K562 (cell line): ENCODE results near the gene CLCN1. TPM values are rescaled to one million over a fixed set of nuclear protein-coding genes. Genes with fewer than 3 reads are reported as not detected.
A peak's percentile ranks its signal among the peaks of the same experiment; 100 is the strongest.

Source experiments
- ATAC-seq: fragments of 200-7000 bp; cut with Tn5 transposase; 3 replicates; pipeline ENCODE4 v1.9.1; 2020; ENCODE audit warnings: moderate library complexity
- BruUV-seq: library from RNA; stranded (reverse); fragments of 400-500 nt; replicated peaks from 2 replicates; lab custom pipeline; 2021; lab: Mats Ljungman, UMichigan
- CTCF ChIA-PET: fragments of 300-600 bp; formaldehyde crosslinking; extraction: SDS; loops from one replicate; lab custom pipeline; 2021; ENCODE audit warnings: low intra/inter-chr PET ratio; lab: Yijun Ruan, JAX
- POLR2A ChIA-PET: fragments of 300-600, 350-650 bp; sonication (Branson Sonifier 250); formaldehyde crosslinking; extraction: SDS; loops from one replicate; lab custom pipeline; 2021; ENCODE audit warnings: antibody characterized with exemption, inconsistent platforms; lab: Yijun Ruan, JAX
- DNase-seq, 4 experiments: peaks; one replicate each; pipeline versions ENCODE4 v3.0.0 to v3.0.0-alpha.2; 2011 to 2018; ENCODE audit warnings: low spot score in 3 of 4, mixed read lengths in 3 of 4; ENCODE audit errors: extremely low read depth in 1 of 4
- FAIRE-seq: peaks from 2 replicates; lab custom pipeline; 2011; peaks lifted over from hg19 to GRCh38; lab: Jason Lieb, UNC
- H2AFZ ChIP-seq: 2 replicates; pipeline ENCODE4 v1.6.0; 2011; ENCODE audit warnings: low read depth, low read length, control low read depth, inconsistent platforms
- H3K27ac ChIP-seq: fragments of 200-600 bp; 3 replicates; pipeline ENCODE4 v1.8.0; 2011; ENCODE audit warnings: low read depth, mild to moderate bottlenecking, control low read depth, inconsistent platforms, low read length, moderate library complexity, mixed read lengths; ENCODE audit errors: extremely low read depth
- H3K27me3 ChIP-seq, 2 experiments: fragments of 300-600 bp in 1 of 2; 2 replicates in 1 of 2; 3 replicates in 1 of 2; pipeline versions ENCODE4 v1.6.0 to v1.8.0; 2011; ENCODE audit warnings: inconsistent platforms in 2 of 2, low read length in 2 of 2, mild to moderate bottlenecking in 1 of 2, mixed read lengths in 1 of 2, moderate library complexity in 1 of 2; ENCODE audit not compliant: control insufficient read depth in 2 of 2, insufficient read depth in 2 of 2
- H3K36me3 ChIP-seq: fragments of 300-600 bp; 3 replicates; pipeline ENCODE4 v1.8.0; 2011; ENCODE audit warnings: mild to moderate bottlenecking, low read length, inconsistent platforms; ENCODE audit not compliant: control insufficient read depth, insufficient read depth
- H3K4me1 ChIP-seq, 2 experiments: fragments of 200-600 bp in 1 of 2; replicated peaks in 1 of 2; 2 replicates in 1 of 2; 3 replicates in 1 of 2; pipeline versions ENCODE4 v1.5.1 to v1.8.0; 2011; ENCODE audit warnings: inconsistent platforms in 2 of 2, low read length in 2 of 2, mild to moderate bottlenecking in 1 of 2, mixed read lengths in 1 of 2, moderate library complexity in 1 of 2; ENCODE audit not compliant: control insufficient read depth in 2 of 2, insufficient read depth in 2 of 2
- H3K4me2 ChIP-seq: 2 replicates; pipeline ENCODE4 v1.6.1; 2011; ENCODE audit warnings: low read length, control low read depth, inconsistent platforms, mixed read lengths; ENCODE audit not compliant: insufficient read depth
- H3K4me3 ChIP-seq: fragments of 200-600 bp; sonication (generic), shearing (Covaris generic); 2 replicates; pipeline ENCODE4 v1.5.1; 2016; ENCODE audit warnings: control low read depth, inconsistent platforms
- H3K79me2 ChIP-seq: fragments of 200-600 bp; 3 replicates; pipeline ENCODE4 v1.8.0; 2011; ENCODE audit warnings: low read length, inconsistent platforms; ENCODE audit not compliant: control insufficient read depth, insufficient read depth
- H3K9ac ChIP-seq, 2 experiments: 2 replicates each; pipeline versions ENCODE4 v1.6.0 to v1.6.1; 2011; ENCODE audit warnings: low read depth in 2 of 2, low read length in 2 of 2, control low read depth in 1 of 2, inconsistent platforms in 1 of 2, mild to moderate bottlenecking in 1 of 2, mixed read lengths in 1 of 2; ENCODE audit not compliant: insufficient read depth in 1 of 2
- H3K9me1 ChIP-seq: one replicate; pipeline ENCODE4 v1.6.0; 2011; ENCODE audit warnings: inconsistent platforms, mild to moderate bottlenecking, low read length, moderate library complexity; ENCODE audit not compliant: control insufficient read depth, insufficient read depth
- H3K9me3 ChIP-seq: replicated peaks from 2 replicates; pipeline ENCODE4 v1.5.1; 2011; ENCODE audit warnings: low read depth, low read length, inconsistent platforms; ENCODE audit not compliant: control insufficient read depth, insufficient read depth
- H4K20me1 ChIP-seq: replicated peaks from 2 replicates; pipeline ENCODE4 v1.6.1; 2011; ENCODE audit warnings: low read length, inconsistent platforms, mixed read lengths; ENCODE audit not compliant: control insufficient read depth, insufficient read depth
- ARID1B ChIP-seq: fragments of 450-650 bp; IDR thresholded peaks from 2 replicates; pipeline ENCODE4 v1.6.1; 2016; ENCODE audit warnings: antibody characterized with exemption, mild to moderate bottlenecking, inconsistent platforms
- ATF1 ChIP-seq, 2 experiments: fragments of 450-650 bp in 1 of 2; IDR thresholded peaks; 2 replicates each; pipeline ENCODE4 v1.6.1; 2016; ENCODE audit warnings: missing compliant biosample characterization in 1 of 2, missing genetic modification characterization in 1 of 2
- TCF7L2 ChIP-seq: fragments of 150-350 bp; IDR thresholded peaks from 2 replicates; pipeline ENCODE4 v1.6.1; 2016; ENCODE audit warnings: low read depth, mild to moderate bottlenecking, low read length, moderate library complexity
- TEAD2 ChIP-seq: fragments of 450-650 bp; IDR thresholded peaks from 2 replicates; pipeline ENCODE4 v1.6.1; 2016; ENCODE audit warnings: missing genetic modification characterization, control low read depth, missing compliant biosample characterization
- ZKSCAN1 ChIP-seq: fragments of 150-350 bp; IDR thresholded peaks from 2 replicates; pipeline ENCODE4 v1.6.1; 2016; ENCODE audit warnings: low read depth, low read length
- ZNF217 ChIP-seq: sonication (generic); formaldehyde crosslinking; IDR thresholded peaks from 2 replicates; pipeline ENCODE4 v1.8.0; 2022; ENCODE audit warnings: mild to moderate bottlenecking, missing genetic modification reagents
- ZNF780A ChIP-seq: fragments of 250-450 bp; sonication (Bioruptor Pico); IDR thresholded peaks from 2 replicates; pipeline ENCODE4 v1.5.0; 2021; ENCODE audit warnings: mild to moderate bottlenecking
- WGBS: fragments of 100-300 bp; shearing (Covaris generic); methylation state at CpG from one replicate; pipeline ENCODE4 v1.1.6; 2016; ENCODE audit warnings: low coverage, mixed read lengths; ENCODE audit not compliant: insufficient coverage; ENCODE audit errors: missing lambda C conversion rate; 5-methylcytosine and 5-hydroxymethylcytosine counted together
- in situ Hi-C: fragments of 300-500 bp; cut with MboI; formaldehyde crosslinking; loops from 4 replicates; pipeline ENCODE4 v1.15.0; 2018; ENCODE audit warnings: inconsistent platforms, mixed read lengths
- intact Hi-C: fragments of 100-400 bp; cut with micrococcal nuclease; formaldehyde crosslinking; loops from 2 replicates; pipeline ENCODE4 v1.14.2; 2022
- polyA plus RNA-seq, 8 experiments: library from polyadenylated mRNA; depleted of rRNA in 4 of 8; stranded (reverse) in 5 of 8; unstranded in 3 of 8; fragments of >200 nt; fragmentation: Nextera tagmentation in 2 of 8; fragmentation: Illumina TruSeq in 1 of 8; extraction: Ambion mirVana in 2 of 8; extraction: Trizol in 1 of 8; gene quantifications; 2 replicates each; pipeline versions ENCODE4 v1.2.1 to v1.2.3, GENCODE V29; 2011 to 2014; ENCODE audit warnings: inconsistent platforms in 1 of 8, missing spikeins in 1 of 8
- total RNA-seq, 7 experiments: library from RNA; depleted of rRNA in 6 of 7; stranded (reverse); fragments of >200 nt in 6 of 7; fragmentation: Illumina TruSeq in 2 of 7; extraction: Trizol in 2 of 7; gene quantifications; 2 replicates each; pipeline versions ENCODE4 v1.2.1 to v1.2.3, GENCODE V29; 2011 to 2021; ENCODE audit warnings: low replicate concordance in 1 of 7
- TF ChIP-seq, protein P1 (sequence below): sonication (generic); formaldehyde crosslinking; IDR thresholded peaks from 2 replicates; pipeline ENCODE4 v1.8.1; 2023; ENCODE audit warnings: mild to moderate bottlenecking, missing genetic modification reagents
- TF ChIP-seq, protein P2 (sequence below), 2 experiments: IDR thresholded peaks; 2 replicates each; pipeline ENCODE4 v1.6.1; 2011; ENCODE audit warnings: borderline replicate concordance in 1 of 2, control low read depth in 1 of 2, low read depth in 1 of 2, low read length in 1 of 2, mild to moderate bottlenecking in 1 of 2, mixed read lengths in 1 of 2, moderate library complexity in 1 of 2; ENCODE audit not compliant: insufficient read depth in 1 of 2, insufficient read length in 1 of 2, poor library complexity in 1 of 2, severe bottlenecking in 1 of 2; ENCODE audit errors: extremely low read depth in 1 of 2
- TF ChIP-seq, protein P3 (sequence below): fragments of 450-650 bp; formaldehyde crosslinking; IDR thresholded peaks from 2 replicates; pipeline ENCODE4 v1.4.0; 2020; ENCODE audit warnings: mild to moderate bottlenecking
- TF ChIP-seq, protein P4 (sequence below): sonication (generic); formaldehyde crosslinking; IDR thresholded peaks from 2 replicates; pipeline ENCODE4 v1.8.0; 2022; ENCODE audit warnings: mild to moderate bottlenecking, missing genetic modification reagents
- TF ChIP-seq, protein P5 (sequence below): fragments of 450-650 bp; IDR thresholded peaks from 2 replicates; pipeline ENCODE4 v1.6.1; 2017; ENCODE audit warnings: mild to moderate bottlenecking, moderate library complexity

The CLCN1 gene
- total and polyA plus RNA-seq, 9 of the 15 experiments (the other 6 are each of a cell fraction or from before 2014, with no cell fraction given): 0.01 to 0.11 (median 0.04) TPM; not detected in 4

DNA sequence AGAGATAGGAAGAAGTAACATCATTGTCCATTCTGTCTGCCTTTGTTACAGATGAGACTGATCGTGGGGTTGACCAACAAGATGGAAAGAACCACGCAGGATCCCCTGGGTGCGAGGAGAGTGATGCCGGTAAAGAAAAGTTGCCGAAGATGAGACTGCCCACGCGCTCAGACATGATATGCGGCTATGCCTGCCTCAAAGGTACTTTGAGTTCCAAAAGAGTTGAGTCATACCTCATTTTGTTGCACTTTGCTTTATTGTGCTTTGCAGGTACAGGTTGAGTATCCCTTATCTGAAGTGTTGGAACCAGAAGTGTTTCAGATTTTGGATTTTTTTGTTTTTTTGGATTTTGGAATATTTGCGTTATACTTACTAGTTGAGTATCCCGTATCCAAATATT lies 12.2 kb upstream of the CLCN1 start (continued):
- no peak for TF ChIP-seq ZNF780A (CRISPR knock-in tag)

DNA sequence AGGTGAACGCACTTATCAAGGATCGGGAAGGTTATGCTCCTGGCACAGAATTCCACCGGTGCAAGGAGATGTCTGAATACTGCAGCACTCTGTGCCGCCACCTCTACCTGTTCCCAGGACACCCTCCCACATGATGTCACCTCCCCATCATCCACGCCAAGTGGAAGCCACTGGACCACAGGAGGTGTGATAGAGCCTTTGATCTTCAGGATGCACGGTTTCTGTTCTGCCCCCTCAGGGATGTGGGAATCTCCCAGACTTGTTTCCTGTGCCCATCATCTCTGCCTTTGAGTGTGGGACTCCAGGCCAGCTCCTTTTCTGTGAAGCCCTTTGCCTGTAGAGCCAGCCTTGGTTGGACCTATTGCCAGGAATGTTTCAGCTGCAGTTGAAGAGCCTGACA lies 11.0 kb upstream of the CLCN1 start:
- H3K36me3 ChIP-seq: peaks cover 84% of the 10 kb centered on the region
- no peaks in the 10 kb centered on the region for H3K27me3 ChIP-seq
- TF ChIP-seq ATF1 (CRISPR knock-in tag; IDR thresholded peaks at IDR 0.05) (no peak), ATF1 (tag; IDR thresholded peaks at IDR 0.05) (no peak), TEAD2 (tag) (no peak), ZNF217 (CRISPR knock-in tag) (no peak), TCF7L2 (no peak), ARID1B (no peak), ZKSCAN1 (no peak)
- TF ChIP-seq, protein P1, sequence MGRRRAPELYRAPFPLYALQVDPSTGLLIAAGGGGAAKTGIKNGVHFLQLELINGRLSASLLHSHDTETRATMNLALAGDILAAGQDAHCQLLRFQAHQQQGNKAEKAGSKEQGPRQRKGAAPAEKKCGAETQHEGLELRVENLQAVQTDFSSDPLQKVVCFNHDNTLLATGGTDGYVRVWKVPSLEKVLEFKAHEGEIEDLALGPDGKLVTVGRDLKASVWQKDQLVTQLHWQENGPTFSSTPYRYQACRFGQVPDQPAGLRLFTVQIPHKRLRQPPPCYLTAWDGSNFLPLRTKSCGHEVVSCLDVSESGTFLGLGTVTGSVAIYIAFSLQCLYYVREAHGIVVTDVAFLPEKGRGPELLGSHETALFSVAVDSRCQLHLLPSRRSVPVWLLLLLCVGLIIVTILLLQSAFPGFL (CRISPR knock-in tag): 0 out of 2 replicates have a peak, but pooled peaks have one; percentile 56
- TF ChIP-seq, protein P2, sequence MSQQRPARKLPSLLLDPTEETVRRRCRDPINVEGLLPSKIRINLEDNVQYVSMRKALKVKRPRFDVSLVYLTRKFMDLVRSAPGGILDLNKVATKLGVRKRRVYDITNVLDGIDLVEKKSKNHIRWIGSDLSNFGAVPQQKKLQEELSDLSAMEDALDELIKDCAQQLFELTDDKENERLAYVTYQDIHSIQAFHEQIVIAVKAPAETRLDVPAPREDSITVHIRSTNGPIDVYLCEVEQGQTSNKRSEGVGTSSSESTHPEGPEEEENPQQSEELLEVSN (IDR thresholded peaks at IDR 0.05; ENCODE audit: borderline replicate concordance in 1 of 2, extremely low read depth in 1 of 2, insufficient read depth in 1 of 2, insufficient read length in 1 of 2, low read depth in 1 of 2, low read length in 1 of 2, poor library complexity in 1 of 2, severe bottlenecking in 1 of 2): no peak
- TF ChIP-seq, protein P3, sequence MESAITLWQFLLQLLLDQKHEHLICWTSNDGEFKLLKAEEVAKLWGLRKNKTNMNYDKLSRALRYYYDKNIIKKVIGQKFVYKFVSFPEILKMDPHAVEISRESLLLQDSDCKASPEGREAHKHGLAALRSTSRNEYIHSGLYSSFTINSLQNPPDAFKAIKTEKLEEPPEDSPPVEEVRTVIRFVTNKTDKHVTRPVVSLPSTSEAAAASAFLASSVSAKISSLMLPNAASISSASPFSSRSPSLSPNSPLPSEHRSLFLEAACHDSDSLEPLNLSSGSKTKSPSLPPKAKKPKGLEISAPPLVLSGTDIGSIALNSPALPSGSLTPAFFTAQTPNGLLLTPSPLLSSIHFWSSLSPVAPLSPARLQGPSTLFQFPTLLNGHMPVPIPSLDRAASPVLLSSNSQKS: no peak
- TF ChIP-seq, protein P4, sequence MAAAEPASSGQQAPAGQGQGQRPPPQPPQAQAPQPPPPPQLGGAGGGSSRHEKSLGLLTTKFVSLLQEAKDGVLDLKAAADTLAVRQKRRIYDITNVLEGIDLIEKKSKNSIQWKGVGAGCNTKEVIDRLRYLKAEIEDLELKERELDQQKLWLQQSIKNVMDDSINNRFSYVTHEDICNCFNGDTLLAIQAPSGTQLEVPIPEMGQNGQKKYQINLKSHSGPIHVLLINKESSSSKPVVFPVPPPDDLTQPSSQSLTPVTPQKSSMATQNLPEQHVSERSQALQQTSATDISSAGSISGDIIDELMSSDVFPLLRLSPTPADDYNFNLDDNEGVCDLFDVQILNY (CRISPR knock-in tag): 0 out of 2 replicates have a peak, but pooled peaks have one; percentile 13
- TF ChIP-seq, protein P5, sequence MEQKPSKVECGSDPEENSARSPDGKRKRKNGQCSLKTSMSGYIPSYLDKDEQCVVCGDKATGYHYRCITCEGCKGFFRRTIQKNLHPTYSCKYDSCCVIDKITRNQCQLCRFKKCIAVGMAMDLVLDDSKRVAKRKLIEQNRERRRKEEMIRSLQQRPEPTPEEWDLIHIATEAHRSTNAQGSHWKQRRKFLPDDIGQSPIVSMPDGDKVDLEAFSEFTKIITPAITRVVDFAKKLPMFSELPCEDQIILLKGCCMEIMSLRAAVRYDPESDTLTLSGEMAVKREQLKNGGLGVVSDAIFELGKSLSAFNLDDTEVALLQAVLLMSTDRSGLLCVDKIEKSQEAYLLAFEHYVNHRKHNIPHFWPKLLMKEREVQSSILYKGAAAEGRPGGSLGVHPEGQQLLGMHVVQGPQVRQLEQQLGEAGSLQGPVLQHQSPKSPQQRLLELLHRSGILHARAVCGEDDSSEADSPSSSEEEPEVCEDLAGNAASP: no peak
- no peaks in the 10 kb centered on the region for H3K79me2 ChIP-seq
- H4K20me1 ChIP-seq: peaks cover 12% of the 10 kb centered on the region; the same call in 1 of the 2 replicates
- no peak for FAIRE-seq
- H2AFZ ChIP-seq: no peak overlapping the region
- ChIA-PET POLR2A (interaction anchor here (0.8 to 1.7 kb wide), 2 partner anchors 44 to 64 kb away, joined by 4 to 7 read pairs; no protein-coding TSS in a partner anchor), CTCF (interaction anchor here (4.1 kb wide), 1 partner anchor 64 kb away, joined by 39 read pairs; no protein-coding TSS in a partner anchor)
- no TSS peak for BruUV-seq
- peak overlapping the region in 1 of 2 experiments; percentile 22; a peak in 1 of 4 replicates for H3K9ac ChIP-seq
- WGBS: 91% methylated on average over 6 of the region's 6 CpGs
- no peaks in the 10 kb centered on the region for H3K9me3 ChIP-seq
- ATAC-seq: no peak; the same call in 2 of the 3 replicates
- DNase-seq: no peak
- H3K4me1 ChIP-seq: no peaks in the 10 kb centered on the region
- no peaks in the 10 kb centered on the region for H3K9me1 ChIP-seq
- H3K27ac ChIP-seq: no peak overlapping the region
- in situ Hi-C loops: loop anchor here (10.0 kb wide), 2 partner anchors 60 to 290 kb away; no protein-coding TSS in a partner anchor
- no peak overlapping the region for H3K4me3 ChIP-seq
- intact Hi-C loops: loop anchor here (1.0 to 2.0 kb wide), 3 partner anchors 36 to 297 kb away; no protein-coding TSS in a partner anchor
- no peak overlapping the region for H3K4me2 ChIP-seq
